Measurements from ENCODE around the gene CNR2.
A peak's percentile ranks its signal among the peaks of the same experiment; 100 is the strongest.
"Not testable (repeated sequence)": the region's sequence is repeated elsewhere in the genome, so short reads cannot be mapped to it uniquely, and the experiment has no call there.

CNR2 gene

DNA sequence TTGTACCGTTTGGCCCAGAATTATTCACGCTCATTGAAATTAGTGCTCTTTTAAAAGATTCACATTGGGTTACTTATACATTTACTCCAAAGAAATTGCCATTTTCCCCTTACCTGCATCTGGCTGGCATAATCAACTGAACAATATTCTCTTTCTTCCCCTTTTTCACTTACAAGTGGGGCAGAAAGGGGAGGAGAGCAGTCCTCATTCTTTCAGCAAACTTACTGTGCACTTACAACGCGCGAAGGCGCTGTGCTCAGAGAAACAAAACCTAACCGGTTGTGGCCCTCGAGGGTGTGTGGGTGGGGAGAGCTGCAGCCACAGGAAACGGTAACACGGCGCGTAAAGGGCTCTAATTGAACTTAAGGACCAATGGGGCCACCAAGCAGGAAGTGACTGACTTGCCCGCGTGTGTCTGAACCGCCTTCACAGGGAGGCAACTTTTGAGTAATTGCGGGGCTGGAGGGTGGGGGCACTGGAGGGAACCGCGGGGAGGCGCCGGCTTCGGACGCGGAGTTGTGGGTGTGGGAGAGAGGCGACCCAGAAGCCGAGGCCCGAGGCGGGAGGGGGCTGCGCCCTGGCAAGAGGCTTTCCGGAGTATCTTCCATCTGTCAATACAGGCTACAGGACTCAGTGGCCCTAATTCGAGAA lies 45.8 kb upstream of the CNR2 start:
- H3K4me2 ChIP-seq (ENCODE audit: low read length), result peak overlapping the region; percentile 63
- peak overlapping the region; percentile 97 for H3K9ac ChIP-seq (ENCODE audit: low read length)
- H3F3A ChIP-seq (ENCODE audit: insufficient read depth, low read length), result peaks cover 9% of the 10 kb centered on the region; the same call in 1 of the 2 replicates
- H3K36me3 ChIP-seq (ENCODE audit: insufficient read depth, low read length), result peaks cover 33% of the 10 kb centered on the region
- peak overlapping the region; percentile 89 for H3K27ac ChIP-seq (ENCODE audit: low read depth, low read length, poor library complexity, severe bottlenecking)
- H3K4me3 ChIP-seq (ENCODE audit: low read depth, low read length, poor library complexity, severe bottlenecking), result peak overlapping the region; percentile 89
- no peaks in the 10 kb centered on the region for H4K20me1 ChIP-seq (ENCODE audit: insufficient read depth, low read length)
- no peak overlapping the region for H2AFZ ChIP-seq (ENCODE audit: low read length)
- peaks cover 45% of the 10 kb centered on the region for H3K4me1 ChIP-seq (ENCODE audit: insufficient read depth, low read length, severe bottlenecking)
- H3K27me3 ChIP-seq (ENCODE audit: insufficient read depth, low read length), result no peaks in the 10 kb centered on the region
- H3K9me3 ChIP-seq (ENCODE audit: low read length), result no peaks in the 10 kb centered on the region
- peaks cover 16% of the 10 kb centered on the region for H3K79me2 ChIP-seq (ENCODE audit: insufficient read depth, low read length)
- TF ChIP-seq EZH2 (IDR thresholded peaks at IDR 0.05; ENCODE audit: borderline replicate concordance, low read length), result no peak
- TF ChIP-seq, protein P1, sequence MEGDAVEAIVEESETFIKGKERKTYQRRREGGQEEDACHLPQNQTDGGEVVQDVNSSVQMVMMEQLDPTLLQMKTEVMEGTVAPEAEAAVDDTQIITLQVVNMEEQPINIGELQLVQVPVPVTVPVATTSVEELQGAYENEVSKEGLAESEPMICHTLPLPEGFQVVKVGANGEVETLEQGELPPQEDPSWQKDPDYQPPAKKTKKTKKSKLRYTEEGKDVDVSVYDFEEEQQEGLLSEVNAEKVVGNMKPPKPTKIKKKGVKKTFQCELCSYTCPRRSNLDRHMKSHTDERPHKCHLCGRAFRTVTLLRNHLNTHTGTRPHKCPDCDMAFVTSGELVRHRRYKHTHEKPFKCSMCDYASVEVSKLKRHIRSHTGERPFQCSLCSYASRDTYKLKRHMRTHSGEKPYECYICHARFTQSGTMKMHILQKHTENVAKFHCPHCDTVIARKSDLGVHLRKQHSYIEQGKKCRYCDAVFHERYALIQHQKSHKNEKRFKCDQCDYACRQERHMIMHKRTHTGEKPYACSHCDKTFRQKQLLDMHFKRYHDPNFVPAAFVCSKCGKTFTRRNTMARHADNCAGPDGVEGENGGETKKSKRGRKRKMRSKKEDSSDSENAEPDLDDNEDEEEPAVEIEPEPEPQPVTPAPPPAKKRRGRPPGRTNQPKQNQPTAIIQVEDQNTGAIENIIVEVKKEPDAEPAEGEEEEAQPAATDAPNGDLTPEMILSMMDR (IDR thresholded peaks at IDR 0.05; ENCODE audit: low read length), result peak; percentile 38
- no peaks in the 10 kb centered on the region for H3K9me2 ChIP-seq (ENCODE audit: low read depth, low read length)

DNA sequence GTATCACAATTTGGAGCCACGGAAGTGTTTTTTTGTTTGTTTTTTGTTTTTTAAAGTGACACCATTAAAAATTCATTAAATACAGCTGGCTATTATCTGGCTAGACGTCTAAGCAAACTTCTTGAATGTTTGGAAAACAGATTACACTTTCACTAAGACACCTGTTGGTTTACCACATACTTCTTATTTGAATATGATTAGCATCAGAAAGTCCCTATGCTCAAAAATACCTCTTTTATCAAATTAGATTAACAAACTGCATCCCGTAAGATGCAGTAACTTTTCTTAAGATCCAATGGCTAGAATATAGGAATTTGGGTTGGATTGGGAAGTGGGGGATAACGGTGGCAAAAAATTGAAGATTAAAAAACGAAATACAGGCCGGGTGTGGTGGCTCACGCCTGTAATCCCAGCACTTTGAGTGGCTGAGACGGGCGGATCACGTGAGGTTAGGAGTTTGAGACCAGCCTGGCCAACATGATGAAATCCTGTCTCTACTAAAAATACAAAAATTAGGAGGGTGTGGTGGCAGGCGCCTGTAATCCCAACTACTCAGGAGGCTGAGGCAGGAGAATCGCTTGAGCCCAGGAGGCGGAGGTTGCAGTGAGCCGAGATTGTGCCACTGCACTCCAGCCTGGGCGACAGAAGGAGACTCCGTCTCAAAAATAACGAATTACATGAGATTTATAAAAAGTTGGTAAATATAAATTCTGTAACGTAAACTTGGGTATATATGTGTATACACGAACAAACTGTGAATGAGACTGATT lies 45.1 kb upstream of the CNR2 start:
- H3K9me3 ChIP-seq (ENCODE audit: low read length); H3K27me3 ChIP-seq (ENCODE audit: insufficient read depth, low read length); H4K20me1 ChIP-seq (ENCODE audit: insufficient read depth, low read length); H2AFZ ChIP-seq (ENCODE audit: low read length); H3F3A ChIP-seq (ENCODE audit: insufficient read depth, low read length); H3K9me2 ChIP-seq (ENCODE audit: low read depth, low read length): not testable (repeated sequence)
- Histone ChIP-seq H3K4me1 (ENCODE audit: insufficient read depth, low read length, severe bottlenecking) (peaks cover 45% of the 10 kb centered on the region), H3K4me2 (ENCODE audit: low read length) (peak overlapping the region; percentile 63), H3K27ac (ENCODE audit: low read depth, low read length, poor library complexity, severe bottlenecking) (peak overlapping the region; percentile 89), H3K4me3 (ENCODE audit: low read depth, low read length, poor library complexity, severe bottlenecking) (peak overlapping the region; percentile 89), H3K79me2 (ENCODE audit: insufficient read depth, low read length) (peaks cover 16% of the 10 kb centered on the region), H3K9ac (ENCODE audit: low read length) (peak overlapping the region; percentile 97), H3K36me3 (ENCODE audit: insufficient read depth, low read length) (peaks cover 26% of the 10 kb centered on the region)

DNA sequence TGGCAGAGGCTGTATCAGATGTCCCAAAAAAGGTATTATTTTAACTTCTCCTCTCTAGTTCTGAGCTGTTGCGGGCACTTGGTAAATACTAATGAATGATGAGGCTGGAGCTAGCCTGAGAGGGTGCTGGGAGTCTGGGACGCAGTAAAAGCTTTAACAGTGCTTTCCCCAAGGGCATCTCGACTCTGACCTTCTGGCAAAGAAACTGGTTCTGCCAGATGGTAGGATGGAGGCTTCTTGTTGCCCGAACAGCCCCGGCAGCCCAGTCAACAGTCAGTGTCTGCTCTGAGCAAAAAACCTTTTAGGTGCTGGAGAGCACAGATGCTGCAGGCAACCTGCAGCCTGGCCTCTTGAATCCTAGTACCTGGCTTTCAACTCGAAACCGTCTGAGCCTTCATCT lies 43.9 kb upstream of the CNR2 start:
- Histone ChIP-seq H4K20me1 (ENCODE audit: insufficient read depth, low read length) (no peaks in the 10 kb centered on the region), H3K4me2 (ENCODE audit: low read length) (no peak overlapping the region), H3F3A (ENCODE audit: insufficient read depth, low read length) (peaks cover 5% of the 10 kb centered on the region; the same call in 1 of the 2 replicates), H3K9me3 (ENCODE audit: low read length) (no peaks in the 10 kb centered on the region), H3K9ac (ENCODE audit: low read length) (no peak overlapping the region; the same call in 1 of the 2 replicates), H3K9me2 (ENCODE audit: low read depth, low read length) (no peaks in the 10 kb centered on the region), H2AFZ (ENCODE audit: low read length) (no peak overlapping the region), H3K27ac (ENCODE audit: low read depth, low read length, poor library complexity, severe bottlenecking) (peak overlapping the region; percentile 89), H3K4me1 (ENCODE audit: insufficient read depth, low read length, severe bottlenecking) (peaks cover 45% of the 10 kb centered on the region), H3K27me3 (ENCODE audit: insufficient read depth, low read length) (no peaks in the 10 kb centered on the region), H3K4me3 (ENCODE audit: low read depth, low read length, poor library complexity, severe bottlenecking) (no peak overlapping the region), H3K36me3 (ENCODE audit: insufficient read depth, low read length) (peaks cover 22% of the 10 kb centered on the region; the same call in 1 of the 2 replicates), H3K79me2 (ENCODE audit: insufficient read depth, low read length) (peaks cover 16% of the 10 kb centered on the region)
- no peak for TF ChIP-seq EZH2 (IDR thresholded peaks at IDR 0.05; ENCODE audit: borderline replicate concordance, low read length)
- TF ChIP-seq, protein P1 (IDR thresholded peaks at IDR 0.05; ENCODE audit: low read length), result no peak
